Measurements from ENCODE around the gene SMC4.

DNA sequence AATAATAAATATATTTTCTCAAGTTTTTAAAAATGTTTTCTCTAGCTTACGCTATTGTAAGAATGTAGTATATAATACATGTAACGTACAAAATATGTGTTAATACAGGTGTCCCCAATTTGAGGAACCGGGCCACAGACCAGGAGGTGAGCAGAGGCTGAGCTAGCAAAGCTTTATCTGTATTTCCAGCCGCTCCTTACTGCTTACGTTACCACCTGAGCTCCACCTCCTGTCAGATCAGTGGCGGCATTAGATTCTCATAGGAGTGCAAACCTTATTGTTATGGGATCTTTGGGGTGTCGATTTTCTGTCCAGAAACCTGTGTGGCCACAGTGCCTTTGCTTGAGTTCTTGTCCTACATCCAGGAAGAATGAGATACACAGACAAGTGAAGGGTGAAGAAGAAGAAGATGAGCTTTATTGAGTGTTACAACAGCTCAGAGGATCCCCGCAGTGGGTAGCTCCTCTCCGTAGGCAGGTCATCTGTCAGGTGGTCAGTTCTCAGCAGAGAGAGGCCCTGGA is 60.1 kb downstream of the SMC4 start:
- TF ChIP-seq, protein P1, sequence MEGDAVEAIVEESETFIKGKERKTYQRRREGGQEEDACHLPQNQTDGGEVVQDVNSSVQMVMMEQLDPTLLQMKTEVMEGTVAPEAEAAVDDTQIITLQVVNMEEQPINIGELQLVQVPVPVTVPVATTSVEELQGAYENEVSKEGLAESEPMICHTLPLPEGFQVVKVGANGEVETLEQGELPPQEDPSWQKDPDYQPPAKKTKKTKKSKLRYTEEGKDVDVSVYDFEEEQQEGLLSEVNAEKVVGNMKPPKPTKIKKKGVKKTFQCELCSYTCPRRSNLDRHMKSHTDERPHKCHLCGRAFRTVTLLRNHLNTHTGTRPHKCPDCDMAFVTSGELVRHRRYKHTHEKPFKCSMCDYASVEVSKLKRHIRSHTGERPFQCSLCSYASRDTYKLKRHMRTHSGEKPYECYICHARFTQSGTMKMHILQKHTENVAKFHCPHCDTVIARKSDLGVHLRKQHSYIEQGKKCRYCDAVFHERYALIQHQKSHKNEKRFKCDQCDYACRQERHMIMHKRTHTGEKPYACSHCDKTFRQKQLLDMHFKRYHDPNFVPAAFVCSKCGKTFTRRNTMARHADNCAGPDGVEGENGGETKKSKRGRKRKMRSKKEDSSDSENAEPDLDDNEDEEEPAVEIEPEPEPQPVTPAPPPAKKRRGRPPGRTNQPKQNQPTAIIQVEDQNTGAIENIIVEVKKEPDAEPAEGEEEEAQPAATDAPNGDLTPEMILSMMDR (IDR thresholded peaks at IDR 0.05; ENCODE audit: poor library complexity): no peak
- TF ChIP-seq EZH2 (IDR thresholded peaks at IDR 0.05; ENCODE audit: borderline replicate concordance) (no peak), EZH2phosphoT487 (IDR thresholded peaks at IDR 0.05; ENCODE audit: low read depth, severe bottlenecking, unreplicated experiment) (no peak)

Measured in hepatocyte (in vitro differentiated cells).